ENCODE measurements around the gene ACTR2.
"Not testable (repeated sequence)": the region's sequence is repeated elsewhere in the genome, so short reads cannot be mapped to it uniquely, and the experiment has no call there.

Gene ACTR2

GRCh38 chr2:65231121-65231520, 3.5 kb downstream of the ACTR2 start:
- no peak for DNase-seq (ENCODE audit: low read depth)

- no peak for DNase-seq (ENCODE audit: low read depth)
Measured at GRCh38 chr2:65231892-65232477, 4.4 kb downstream of the ACTR2 start.

- DNase-seq (ENCODE audit: low read depth): no peak
Measured at GRCh38 chr2:65232636-65233035, 5.0 kb downstream of the ACTR2 start.

GRCh38 chr2:65240657-65241056, 13.0 kb downstream of the ACTR2 start:
- no peak for DNase-seq (ENCODE audit: low read depth)

GRCh38 chr2:65244452-65244851, 16.8 kb downstream of the ACTR2 start:
- DNase-seq (ENCODE audit: low read depth): not testable (repeated sequence)

GRCh38 chr2:65252640-65253039, 25.0 kb downstream of the ACTR2 start:
- DNase-seq (ENCODE audit: low read depth): no peak

GRCh38 chr2:65255356-65255755, 27.7 kb downstream of the ACTR2 start:
- no peak for DNase-seq (ENCODE audit: low read depth)

GRCh38 chr2:65256054-65256453, 28.4 kb downstream of the ACTR2 start:
- DNase-seq (ENCODE audit: low read depth): no peak

- not testable (repeated sequence) for DNase-seq (ENCODE audit: low read depth)
Measured at GRCh38 chr2:65257866-65258265, 30.2 kb downstream of the ACTR2 start.

- DNase-seq (ENCODE audit: low read depth): no peak
Measured at GRCh38 chr2:65261676-65262075, 34.0 kb downstream of the ACTR2 start.

- no peak for DNase-seq (ENCODE audit: low read depth)
Measured at GRCh38 chr2:65263262-65263661, 35.6 kb downstream of the ACTR2 start.

GRCh38 chr2:65263986-65264385, 36.4 kb downstream of the ACTR2 start:
- no peak for DNase-seq (ENCODE audit: low read depth)

GRCh38 chr2:65264821-65265670, 37.4 kb downstream of the ACTR2 start:
- DNase-seq (ENCODE audit: low read depth): no peak

- DNase-seq (ENCODE audit: low read depth): no peak
Measured at GRCh38 chr2:65265671-65266045, 38.0 kb downstream of the ACTR2 start.

- no peak for DNase-seq (ENCODE audit: low read depth)
Measured at GRCh38 chr2:65267008-65267407, 39.4 kb downstream of the ACTR2 start.

GRCh38 chr2:65268957-65269356, 41.3 kb downstream of the ACTR2 start:
- DNase-seq (ENCODE audit: low read depth): no peak

GRCh38 chr2:65273344-65273743, 45.7 kb downstream of the ACTR2 start:
- no peak for DNase-seq (ENCODE audit: low read depth)

- DNase-seq (ENCODE audit: low read depth): no peak
Measured at GRCh38 chr2:65275141-65275915, 47.7 kb downstream of the ACTR2 start.

GRCh38 chr2:65276609-65277008, 49.0 kb downstream of the ACTR2 start:
- no peak for DNase-seq (ENCODE audit: low read depth)

- no peak for DNase-seq (ENCODE audit: low read depth)
Measured at GRCh38 chr2:65277118-65277517, 49.5 kb downstream of the ACTR2 start.

GRCh38 chr2:65277791-65278483, 50.3 kb downstream of the ACTR2 start:
- no peak for DNase-seq (ENCODE audit: low read depth)

GRCh38 chr2:65278531-65278981, 50.9 kb downstream of the ACTR2 start:
- no peak for DNase-seq (ENCODE audit: low read depth)
